ENCODE data around the gene SYTL2.
"Not testable (repeated sequence)": the region's sequence is repeated elsewhere in the genome, so short reads cannot be mapped to it uniquely, and the experiment has no call there.

Gene SYTL2

GRCh38 chr11:85848556-85848955 is 37.6 kb upstream of the SYTL2 start:
- in situ Hi-C loops (cut with MboI; ENCODE audit: low pct_unique_long_range_greater_than_20kb, low sequenced_read_pairs, unreplicated experiment), result no loop called here
- no peak for TF ChIP-seq CTCF (IDR thresholded peaks at IDR 0.05; ENCODE audit: extremely low read depth, insufficient read depth, missing control alignments)
- no peak for DNase-seq (ENCODE audit: low spot score)

- no peak for TF ChIP-seq CTCF (IDR thresholded peaks at IDR 0.05; ENCODE audit: extremely low read depth, insufficient read depth, missing control alignments)
Measured at GRCh38 chr11:85848006-85848405, 37.1 kb upstream of the SYTL2 start.

GRCh38 chr11:85847436-85847835 is 36.5 kb upstream of the SYTL2 start:
- TF ChIP-seq CTCF (IDR thresholded peaks at IDR 0.05; ENCODE audit: extremely low read depth, insufficient read depth, missing control alignments), result no peak
- in situ Hi-C loops (cut with MboI; ENCODE audit: low pct_unique_long_range_greater_than_20kb, low sequenced_read_pairs, unreplicated experiment), result no loop called here
- DNase-seq (ENCODE audit: low spot score), result no peak

More at GRCh38 chr11:85848006-85848405, 37.1 kb upstream of the SYTL2 start:
- DNase-seq (ENCODE audit: low spot score), result no peak
- in situ Hi-C loops (cut with MboI; ENCODE audit: low pct_unique_long_range_greater_than_20kb, low sequenced_read_pairs, unreplicated experiment), result no loop called here

- in situ Hi-C loops (cut with MboI; ENCODE audit: low pct_unique_long_range_greater_than_20kb, low sequenced_read_pairs, unreplicated experiment), result no loop called here
- DNase-seq (ENCODE audit: low spot score), result no peak
- TF ChIP-seq CTCF (IDR thresholded peaks at IDR 0.05; ENCODE audit: extremely low read depth, insufficient read depth, missing control alignments), result no peak
Measured at GRCh38 chr11:85845124-85845631, 34.2 kb upstream of the SYTL2 start.

- no peak for DNase-seq (ENCODE audit: low spot score)
- no peak for TF ChIP-seq CTCF (IDR thresholded peaks at IDR 0.05; ENCODE audit: extremely low read depth, insufficient read depth, missing control alignments)
- in situ Hi-C loops (cut with MboI; ENCODE audit: low pct_unique_long_range_greater_than_20kb, low sequenced_read_pairs, unreplicated experiment), result no loop called here
Measured at GRCh38 chr11:85844439-85845123, 33.6 kb upstream of the SYTL2 start.

- in situ Hi-C loops (cut with MboI; ENCODE audit: low pct_unique_long_range_greater_than_20kb, low sequenced_read_pairs, unreplicated experiment), result no loop called here
Measured at GRCh38 chr11:85843929-85844328, 33.0 kb upstream of the SYTL2 start.

GRCh38 chr11:85840932-85841331 is 30.0 kb upstream of the SYTL2 start:
- DNase-seq (ENCODE audit: low spot score); in situ Hi-C loops (cut with MboI; ENCODE audit: low pct_unique_long_range_greater_than_20kb, low sequenced_read_pairs, unreplicated experiment): not testable (repeated sequence)

More at GRCh38 chr11:85843929-85844328, 33.0 kb upstream of the SYTL2 start:
- TF ChIP-seq CTCF (IDR thresholded peaks at IDR 0.05; ENCODE audit: extremely low read depth, insufficient read depth, missing control alignments), result no peak
- DNase-seq (ENCODE audit: low spot score), result no peak

All from GM13977 (cell line).